Ishikawa (cell line): ENCODE results near the gene ARID3B.

Experiments
- CEBPB ChIP-seq: IDR thresholded peaks from 2 replicates; pipeline ENCODE4 v1.6.1; 2012
- TAF1 ChIP-seq: IDR thresholded peaks from 2 replicates; pipeline ENCODE4 v1.6.1; 2012; ENCODE audit warnings: low read depth, mild to moderate bottlenecking
- USF1 ChIP-seq: IDR thresholded peaks from 2 replicates; pipeline ENCODE4 v1.6.1; 2012
- TF ChIP-seq, protein P1 (sequence below): IDR thresholded peaks from 2 replicates; pipeline ENCODE4 v1.6.1; 2012

- TF ChIP-seq USF1 = no peak
- no peak for TF ChIP-seq TAF1
- TF ChIP-seq, protein P1, sequence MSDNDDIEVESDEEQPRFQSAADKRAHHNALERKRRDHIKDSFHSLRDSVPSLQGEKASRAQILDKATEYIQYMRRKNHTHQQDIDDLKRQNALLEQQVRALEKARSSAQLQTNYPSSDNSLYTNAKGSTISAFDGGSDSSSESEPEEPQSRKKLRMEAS = no peak
- TF ChIP-seq CEBPB = no peak
These were observed 48.8 kb downstream of the ARID3B start for GRCh38 chr15:74589826-74590225.
